Endothelial cell (in vitro differentiated cells): ENCODE data around the gene SKIL. TPM values are rescaled to one million over a fixed set of nuclear protein-coding genes. Genes with fewer than 3 reads are reported as not detected.

Experiments used
- DNase-seq: peaks from one replicate; pipeline ENCODE4 v3.0.0; 2021; ENCODE audit warnings: low spot score
- H3K27ac Mint-ChIP-seq: one replicate; pipeline ENCODE4 v1.8.0; 2021; ENCODE audit warnings: mixed read lengths, inconsistent platforms; ENCODE audit not compliant: unreplicated experiment
- H3K27me3 Mint-ChIP-seq: one replicate; pipeline ENCODE4 v1.8.0; 2021; ENCODE audit warnings: mild to moderate bottlenecking, moderate library complexity, mixed read lengths, inconsistent platforms; ENCODE audit not compliant: unreplicated experiment
- H3K36me3 Mint-ChIP-seq: one replicate; pipeline ENCODE4 v1.8.0; 2021; ENCODE audit warnings: mild to moderate bottlenecking, low read depth, mixed read lengths, inconsistent platforms; ENCODE audit not compliant: unreplicated experiment
- H3K4me1 Mint-ChIP-seq: one replicate; pipeline ENCODE4 v1.8.0; 2021; ENCODE audit warnings: mild to moderate bottlenecking, mixed read lengths, inconsistent platforms; ENCODE audit not compliant: unreplicated experiment
- H3K4me3 Mint-ChIP-seq: one replicate; pipeline ENCODE4 v1.8.0; 2021; ENCODE audit warnings: mild to moderate bottlenecking, mixed read lengths, inconsistent platforms; ENCODE audit not compliant: unreplicated experiment
- H3K9me3 Mint-ChIP-seq: one replicate; pipeline ENCODE4 v1.8.0; 2021; ENCODE audit warnings: mixed read lengths, inconsistent platforms; ENCODE audit not compliant: unreplicated experiment
- total RNA-seq: library from RNA; stranded (reverse); fragmentation: NEBNext Ultra II Directional; extraction: Animal tissue kit (Norgen Biotek cat#: 25700); gene quantifications from one replicate; pipeline ENCODE4 v1.2.1, GENCODE V29; 2021; ENCODE audit not compliant: unreplicated experiment
- TF ChIP-seq, protein P1 (sequence below): fragments of 200-600 bp; sonication (generic); IDR thresholded peaks from one replicate; pipeline ENCODE4 v1.5.0; 2021; ENCODE audit warnings: antibody characterized with exemption; ENCODE audit not compliant: unreplicated experiment

Gene SKIL
- total RNA-seq, 1 donor from 2014 or later = 89.0 TPM

DNA sequence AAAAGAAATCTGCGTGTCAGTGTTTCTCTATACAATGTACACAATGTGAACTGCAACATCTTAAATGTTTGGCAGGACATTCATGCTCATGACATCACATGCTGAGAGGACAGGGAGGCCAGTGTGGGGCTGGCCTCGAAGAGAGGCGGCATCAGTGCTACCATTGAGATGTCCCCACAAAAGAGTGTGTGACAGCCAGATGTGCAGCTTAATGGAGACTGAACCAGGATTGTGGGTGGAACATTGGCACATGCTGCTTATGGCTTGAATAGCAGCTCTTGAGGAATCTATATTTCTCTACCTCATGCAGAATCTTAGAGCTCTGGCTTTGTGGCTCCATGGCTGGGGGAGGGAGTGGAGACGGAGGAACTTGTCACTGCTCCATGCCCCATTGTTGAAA, 79.7 kb downstream of the SKIL start:
- no peaks in the 10 kb centered on the region for H3K36me3 Mint-ChIP-seq
- H3K27me3 Mint-ChIP-seq = no peaks in the 10 kb centered on the region
- H3K4me1 Mint-ChIP-seq = no peaks in the 10 kb centered on the region
- TF ChIP-seq, protein P1, sequence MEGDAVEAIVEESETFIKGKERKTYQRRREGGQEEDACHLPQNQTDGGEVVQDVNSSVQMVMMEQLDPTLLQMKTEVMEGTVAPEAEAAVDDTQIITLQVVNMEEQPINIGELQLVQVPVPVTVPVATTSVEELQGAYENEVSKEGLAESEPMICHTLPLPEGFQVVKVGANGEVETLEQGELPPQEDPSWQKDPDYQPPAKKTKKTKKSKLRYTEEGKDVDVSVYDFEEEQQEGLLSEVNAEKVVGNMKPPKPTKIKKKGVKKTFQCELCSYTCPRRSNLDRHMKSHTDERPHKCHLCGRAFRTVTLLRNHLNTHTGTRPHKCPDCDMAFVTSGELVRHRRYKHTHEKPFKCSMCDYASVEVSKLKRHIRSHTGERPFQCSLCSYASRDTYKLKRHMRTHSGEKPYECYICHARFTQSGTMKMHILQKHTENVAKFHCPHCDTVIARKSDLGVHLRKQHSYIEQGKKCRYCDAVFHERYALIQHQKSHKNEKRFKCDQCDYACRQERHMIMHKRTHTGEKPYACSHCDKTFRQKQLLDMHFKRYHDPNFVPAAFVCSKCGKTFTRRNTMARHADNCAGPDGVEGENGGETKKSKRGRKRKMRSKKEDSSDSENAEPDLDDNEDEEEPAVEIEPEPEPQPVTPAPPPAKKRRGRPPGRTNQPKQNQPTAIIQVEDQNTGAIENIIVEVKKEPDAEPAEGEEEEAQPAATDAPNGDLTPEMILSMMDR = no peak
- DNase-seq = no peak
- H3K9me3 Mint-ChIP-seq = no peaks in the 10 kb centered on the region
- H3K27ac Mint-ChIP-seq = no peak overlapping the region
- no peak overlapping the region for H3K4me3 Mint-ChIP-seq

DNA sequence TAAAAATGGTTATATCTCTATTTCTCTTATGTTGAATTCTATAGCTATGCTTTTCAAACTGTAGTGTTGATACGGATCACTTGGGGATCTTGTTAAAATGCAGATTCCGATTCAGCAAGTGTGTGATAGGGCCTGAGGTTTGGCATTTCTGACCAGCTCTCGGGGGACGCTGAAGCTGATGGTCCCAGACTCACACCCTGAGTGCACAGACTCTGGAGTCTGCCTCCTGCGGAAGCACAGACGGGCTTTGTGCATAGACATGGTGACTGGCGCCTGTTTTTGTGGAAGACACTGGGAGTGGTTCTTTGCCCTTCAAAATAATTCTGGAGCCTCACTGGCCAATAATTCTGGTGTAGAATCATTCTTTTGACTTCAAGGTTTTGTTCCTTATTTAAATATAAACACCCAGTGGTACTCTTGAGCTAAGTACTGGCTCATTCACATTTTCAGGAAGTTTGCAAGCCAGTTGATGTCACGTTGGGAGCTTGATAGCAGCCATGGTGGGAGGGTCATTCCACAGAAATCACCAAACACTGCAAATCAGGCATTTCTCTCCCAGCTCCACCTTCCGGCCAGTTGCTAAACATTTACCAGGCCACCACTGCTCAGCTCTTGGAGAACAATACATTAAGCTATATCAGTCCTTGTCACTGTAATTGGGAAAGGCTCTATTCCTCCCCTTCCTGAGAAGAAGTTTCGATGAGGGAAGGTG, 80.3 kb downstream of the SKIL start:
- no peaks in the 10 kb centered on the region for H3K36me3 Mint-ChIP-seq
- no peaks in the 10 kb centered on the region for H3K9me3 Mint-ChIP-seq
- H3K4me3 Mint-ChIP-seq = no peak overlapping the region
- no peak overlapping the region for H3K27ac Mint-ChIP-seq
- DNase-seq = no peak
- H3K27me3 Mint-ChIP-seq = no peaks in the 10 kb centered on the region
- TF ChIP-seq, protein P1 = no peak
- H3K4me1 Mint-ChIP-seq = no peaks in the 10 kb centered on the region

DNA sequence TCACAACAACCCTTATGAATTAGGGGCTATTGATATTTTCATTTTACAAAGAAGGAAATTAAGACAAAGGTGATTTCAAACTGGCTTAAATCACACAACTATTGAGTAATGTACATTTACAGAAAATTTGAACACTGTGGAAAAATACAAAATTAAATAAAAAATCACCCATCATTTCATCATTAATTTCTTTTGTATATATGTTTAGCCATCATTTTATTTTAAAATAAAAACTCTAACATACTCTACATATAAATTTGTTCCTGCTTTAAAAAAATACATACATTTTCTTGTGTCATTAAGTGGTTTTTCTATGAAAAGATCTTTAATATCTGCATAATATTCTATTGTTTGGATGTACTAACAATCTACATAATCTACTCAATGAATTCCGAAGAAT, 81.3 kb downstream of the SKIL start:
- Mint-ChIP-seq H3K27me3 (no peaks in the 10 kb centered on the region), H3K4me1 (no peaks in the 10 kb centered on the region), H3K9me3 (no peaks in the 10 kb centered on the region), H3K4me3 (no peak overlapping the region), H3K27ac (no peak overlapping the region), H3K36me3 (no peaks in the 10 kb centered on the region)
- TF ChIP-seq, protein P1 = no peak
- no peak for DNase-seq

DNA sequence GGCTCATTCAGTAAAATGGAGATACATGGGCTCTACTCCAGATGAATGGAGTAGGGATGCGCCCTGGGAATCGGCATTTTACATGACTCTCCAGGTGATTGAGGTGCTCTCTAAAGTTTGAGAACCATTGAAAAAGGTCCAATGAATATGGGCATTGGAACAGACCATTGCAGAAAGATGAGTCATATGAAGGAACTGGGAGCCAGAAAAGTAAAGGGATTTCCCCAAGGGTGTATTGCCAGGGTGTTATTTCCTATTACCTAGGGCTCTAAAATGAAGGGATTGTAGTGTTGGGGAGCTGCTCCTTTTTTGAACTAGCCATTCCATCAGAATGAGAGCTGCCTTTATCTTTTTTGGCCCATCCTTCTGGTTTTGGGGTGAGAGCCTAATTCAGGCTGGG, 82.8 kb downstream of the SKIL start:
- no peaks in the 10 kb centered on the region for H3K36me3 Mint-ChIP-seq
- no peaks in the 10 kb centered on the region for H3K4me1 Mint-ChIP-seq

DNA sequence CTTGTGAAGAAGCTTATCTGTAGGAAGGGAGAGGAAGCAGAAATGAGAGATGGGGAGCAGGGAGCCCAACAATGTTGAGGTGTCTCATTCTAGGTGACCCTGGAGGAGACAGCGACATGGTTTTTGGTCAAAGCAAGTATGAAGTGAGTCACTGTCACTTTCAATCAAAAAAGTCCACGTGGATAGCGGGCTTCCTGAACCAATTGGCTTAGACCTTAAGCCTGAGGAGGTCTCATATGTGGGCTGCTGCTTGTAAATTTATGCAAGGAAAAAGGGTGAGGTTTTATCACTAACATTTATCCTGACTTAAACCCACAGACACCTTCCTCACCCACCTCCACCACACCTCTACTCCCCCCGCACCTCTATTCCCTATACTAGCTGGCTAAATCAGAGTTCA, 83.9 kb downstream of the SKIL start:
- H3K36me3 Mint-ChIP-seq = no peaks in the 10 kb centered on the region
- H3K4me1 Mint-ChIP-seq = no peaks in the 10 kb centered on the region
- TF ChIP-seq, protein P1 = no peak
- no peaks in the 10 kb centered on the region for H3K9me3 Mint-ChIP-seq
- H3K4me3 Mint-ChIP-seq = no peak overlapping the region
- no peaks in the 10 kb centered on the region for H3K27me3 Mint-ChIP-seq
- no peak for DNase-seq
- H3K27ac Mint-ChIP-seq = no peak overlapping the region

More for the DNA sequence above, 82.8 kb downstream of the SKIL start:
- Mint-ChIP-seq H3K27me3 (no peaks in the 10 kb centered on the region), H3K9me3 (no peaks in the 10 kb centered on the region), H3K4me3 (no peak overlapping the region), H3K27ac (no peak overlapping the region)
- DNase-seq = no peak
- TF ChIP-seq, protein P1 = no peak
